T-helper 9 cell (primary cell): ENCODE results near the gene BUD31.

Source experiments
- DNase-seq: peaks from one replicate; pipeline ENCODE4 v3.0.0-alpha.2; 2020

The BUD31 gene

DNA sequence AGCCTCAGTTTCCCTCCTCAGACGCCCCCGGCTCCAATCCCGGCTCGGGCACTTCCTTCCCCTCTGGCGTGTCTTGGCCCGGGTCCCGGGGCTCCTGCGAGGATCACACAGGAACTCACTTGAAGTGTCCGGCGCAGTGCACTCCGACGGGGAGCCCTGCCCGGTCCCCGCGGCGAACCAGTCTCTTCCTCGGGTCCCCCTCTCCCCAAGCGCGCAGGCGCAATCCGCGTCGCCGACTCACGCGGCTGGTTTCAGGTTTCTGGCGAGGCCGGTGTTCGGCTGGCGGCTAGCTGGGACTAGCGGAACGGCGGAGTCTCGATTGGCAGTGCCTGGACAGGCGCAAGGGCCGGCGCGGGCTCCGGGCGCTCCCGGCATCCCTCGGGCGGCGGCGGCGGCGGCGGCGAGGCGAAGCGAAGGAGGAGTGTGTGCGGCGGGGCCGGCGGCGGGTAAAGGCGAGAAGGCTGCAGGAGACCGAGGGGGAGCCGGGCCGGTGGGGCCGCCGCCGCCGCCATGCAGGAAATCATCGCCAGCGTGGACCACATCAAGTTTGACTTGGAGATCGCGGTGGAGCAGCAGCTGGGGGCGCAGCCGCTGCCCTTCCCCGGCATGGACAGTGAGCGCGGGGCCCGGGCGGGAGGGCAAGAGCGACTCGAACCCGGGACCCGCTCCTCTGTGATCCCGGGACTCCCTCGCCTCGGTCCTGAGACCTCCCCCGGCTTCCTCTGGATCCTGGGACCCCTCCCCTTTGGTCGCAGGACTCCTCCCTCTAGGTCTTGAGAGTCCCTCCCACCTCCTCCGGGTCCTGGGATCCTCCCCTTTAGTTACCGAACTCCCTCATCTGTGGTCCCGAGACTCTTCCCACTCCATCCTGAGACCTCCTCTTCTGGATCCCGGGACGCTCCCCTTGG is 30.1 kb downstream of the BUD31 start, which contains the start of the genes CPSF4 and PTCD1:
Gene CPSF4, plus strand, starts transcription at position 371 of the 908 bp plus-strand sequence. Its CDS starts 140 bp downstream, at position 511.
Gene PTCD1, minus strand, starts transcription at position 226 of the 908 bp plus-strand sequence. CDS start 3,556 bp downstream, outside the sequence.
- peak; percentile 74 for DNase-seq

DNA sequence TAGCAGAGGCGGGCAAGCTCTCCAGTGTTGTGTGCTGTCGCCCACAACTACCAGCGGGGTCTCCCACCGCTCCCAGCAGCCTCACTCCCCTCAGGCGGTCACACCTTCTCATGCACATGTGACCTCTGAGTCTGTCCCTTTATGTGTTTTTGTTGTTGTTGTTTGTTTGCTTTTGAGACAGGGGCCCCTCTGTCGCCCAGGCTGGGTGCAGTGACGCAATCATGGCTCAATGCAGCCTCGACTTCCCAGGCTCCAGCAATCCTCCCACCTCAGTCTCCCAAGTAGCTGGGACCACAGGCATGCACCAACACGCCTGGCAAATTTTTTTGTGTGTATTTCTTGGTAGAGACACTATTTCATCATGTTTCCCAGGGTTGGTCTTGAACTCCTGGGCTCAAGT is 31.4 kb downstream of the BUD31 start:
- DNase-seq: no peak

DNA sequence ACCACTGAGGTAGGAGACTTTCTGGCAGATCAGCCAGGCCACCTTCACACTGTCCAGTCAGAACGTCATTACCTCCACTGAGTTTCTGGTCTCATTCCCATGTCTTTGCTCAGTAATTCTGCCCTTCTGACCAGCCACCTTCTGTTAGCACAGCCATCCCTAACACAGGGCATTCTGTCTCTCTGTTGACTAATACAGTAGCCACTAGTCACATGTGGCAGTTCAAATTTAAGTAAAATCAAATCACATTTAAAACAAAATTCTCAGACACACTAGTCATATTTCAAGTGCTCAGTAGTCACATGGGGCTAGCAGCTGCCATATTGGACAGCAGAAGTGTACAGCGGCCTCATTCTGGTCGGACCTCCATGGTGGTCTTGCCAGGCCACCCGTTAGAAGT is 37.3 kb downstream of the BUD31 start:
- DNase-seq: no peak

DNA sequence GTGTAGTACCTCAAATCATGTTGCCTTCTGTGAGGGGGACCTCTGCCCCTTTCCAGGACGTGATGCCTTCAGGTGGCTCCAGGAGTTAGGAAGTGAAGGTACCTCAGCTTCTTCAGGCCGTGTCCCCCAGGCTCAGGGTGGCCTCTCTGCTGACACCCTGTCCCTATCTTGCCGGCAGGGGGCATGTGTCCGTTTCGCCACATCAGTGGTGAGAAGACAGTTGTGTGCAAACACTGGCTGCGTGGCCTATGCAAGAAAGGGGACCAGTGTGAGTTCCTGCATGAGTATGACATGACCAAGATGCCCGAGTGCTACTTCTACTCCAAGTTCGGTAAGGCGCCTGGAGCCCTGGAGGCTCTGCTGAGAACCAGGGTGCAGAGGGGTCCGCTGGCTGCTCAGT is 39.2 kb downstream of the BUD31 start:
- no peak for DNase-seq

DNA sequence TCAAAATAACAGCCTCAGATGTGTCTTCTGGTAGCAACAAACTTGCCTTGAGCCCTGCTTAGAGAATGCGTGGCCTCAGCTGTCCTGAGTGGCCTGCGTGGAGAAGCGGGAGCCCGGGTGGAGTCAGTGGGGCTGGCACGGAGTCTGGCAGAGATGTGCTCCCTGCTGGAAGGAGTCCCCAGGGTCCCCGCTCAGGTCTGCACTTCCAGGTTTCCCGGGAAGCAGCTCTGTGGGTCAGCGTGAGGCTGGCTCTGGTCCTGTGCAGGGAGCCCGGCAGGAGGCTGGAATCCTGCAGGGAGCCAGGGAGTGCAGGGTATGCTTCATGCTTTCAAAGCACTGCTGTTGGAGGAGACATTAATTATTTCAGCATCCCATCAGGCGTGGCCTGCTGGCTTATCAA is 40.1 kb downstream of the BUD31 start:
- DNase-seq: no peak

DNA sequence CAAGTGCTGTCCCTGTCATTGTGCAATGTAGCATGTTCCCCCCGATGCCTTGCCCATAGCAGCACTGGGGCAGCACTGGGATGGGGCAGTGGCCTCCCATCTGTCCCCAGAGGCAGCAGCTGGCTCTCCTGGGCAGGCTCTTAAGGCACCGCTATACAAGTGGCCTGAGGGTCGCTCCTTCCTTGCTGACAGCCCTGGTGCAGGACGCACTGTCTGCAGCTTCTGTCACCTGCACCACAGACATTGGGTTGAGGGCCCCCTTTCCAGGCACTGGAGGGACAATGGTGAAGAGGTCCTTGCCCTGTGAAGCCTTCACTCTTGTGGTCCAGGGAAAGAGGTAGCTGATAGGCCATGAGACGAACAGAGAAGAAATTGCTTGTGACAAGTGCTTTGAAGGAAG is 40.6 kb downstream of the BUD31 start:
- no peak for DNase-seq

DNA sequence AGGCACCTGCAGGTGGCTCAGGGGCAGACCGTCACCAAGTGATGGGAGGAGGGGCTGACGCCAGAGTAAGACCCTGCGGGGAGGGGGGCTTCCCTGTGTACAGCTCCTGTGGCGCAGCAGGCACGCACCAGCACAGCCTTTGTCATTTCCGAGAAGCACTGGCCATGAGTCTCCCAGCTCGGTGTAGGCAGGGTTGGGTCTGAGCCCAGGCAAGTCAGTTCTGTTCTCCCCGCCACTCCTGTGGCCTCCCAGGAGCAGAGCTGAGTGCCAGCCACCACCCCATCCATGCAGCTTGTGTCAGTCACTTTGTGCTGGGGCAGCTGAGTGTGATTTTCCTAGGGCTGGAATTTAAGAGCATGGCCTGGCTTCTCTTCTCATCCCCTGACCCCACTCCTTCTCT is 43.2 kb downstream of the BUD31 start:
- no peak for DNase-seq

DNA sequence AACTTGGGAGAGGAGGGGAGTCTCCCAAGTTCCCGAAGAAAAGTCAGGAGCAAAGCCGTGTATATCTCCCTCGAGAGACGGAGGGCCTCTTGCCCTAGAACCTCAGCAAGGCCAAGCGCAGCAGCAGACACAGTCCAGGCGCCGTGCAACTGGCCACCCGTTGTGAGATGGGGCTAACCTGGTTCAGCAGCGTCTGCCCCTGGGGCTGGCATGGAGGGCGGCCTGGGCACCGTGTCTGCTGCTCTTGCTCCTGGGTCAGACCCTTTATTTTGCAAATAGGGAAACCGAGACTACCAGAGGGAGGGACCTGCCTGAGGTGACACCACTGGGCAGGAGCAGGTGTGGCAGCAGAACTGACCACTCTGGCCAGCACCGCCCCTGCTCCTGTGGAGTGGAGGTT is 43.8 kb downstream of the BUD31 start:
- no peak for DNase-seq

DNA sequence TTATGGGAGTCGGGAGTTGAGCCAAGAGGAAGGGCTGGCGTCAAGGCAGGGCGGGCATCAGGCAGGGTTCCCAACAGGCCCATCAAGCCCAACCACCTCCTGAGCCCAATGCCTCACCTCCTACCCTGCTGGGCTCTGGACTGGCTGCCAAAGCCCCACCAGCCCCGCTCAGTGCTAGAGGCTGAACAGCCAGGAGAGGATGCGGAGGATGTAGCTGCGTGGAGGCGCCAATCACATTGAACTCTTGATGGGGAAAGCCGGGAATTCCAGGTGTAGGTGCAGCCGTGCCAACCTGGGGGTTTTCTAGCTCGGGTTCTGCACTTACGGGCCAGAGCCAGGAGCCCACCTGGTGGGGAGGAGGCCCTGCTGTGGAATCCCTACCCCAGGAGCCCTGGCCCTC is 44.3 kb downstream of the BUD31 start:
- DNase-seq: no peak

DNA sequence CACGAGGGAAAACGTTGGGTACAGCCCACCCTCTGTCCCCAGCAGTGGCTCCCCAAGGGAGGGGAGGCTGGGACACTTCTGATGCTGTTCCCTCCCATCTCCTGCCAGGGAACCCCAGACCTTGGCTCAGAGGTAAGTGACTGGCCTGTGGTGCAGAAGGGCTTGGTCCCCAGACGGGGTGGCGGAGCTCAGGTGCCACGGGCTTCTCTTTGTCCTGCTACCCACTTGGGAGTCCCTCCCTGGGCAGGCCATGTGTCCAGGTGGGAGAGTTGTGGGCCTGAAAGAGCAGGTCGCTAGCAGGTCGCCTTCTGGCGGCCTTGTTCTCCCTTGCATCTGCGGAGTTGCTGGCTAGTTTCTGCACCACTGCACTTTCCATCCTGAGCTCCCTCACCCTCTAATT is 47.1 kb downstream of the BUD31 start:
- DNase-seq: no peak

DNA sequence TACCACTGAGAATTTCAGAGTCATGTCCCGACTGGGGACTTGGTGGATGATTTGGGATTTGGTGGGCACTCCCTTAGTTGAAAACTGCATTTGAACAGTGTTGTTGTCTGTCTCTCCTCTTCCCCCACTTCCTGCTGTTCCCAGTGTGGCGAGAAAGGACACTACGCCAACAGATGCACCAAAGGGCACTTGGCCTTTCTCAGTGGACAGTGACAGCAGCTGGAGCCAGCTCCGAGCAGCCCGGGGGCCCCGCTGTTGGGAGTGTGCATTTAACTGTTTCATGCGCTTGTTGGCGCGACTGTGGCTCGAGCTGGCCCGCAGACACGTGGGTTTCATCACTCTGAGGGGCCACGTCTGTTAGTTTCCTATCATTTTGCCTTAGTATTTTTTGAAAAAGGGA is 47.5 kb downstream of the BUD31 start:
- DNase-seq: no peak

DNA sequence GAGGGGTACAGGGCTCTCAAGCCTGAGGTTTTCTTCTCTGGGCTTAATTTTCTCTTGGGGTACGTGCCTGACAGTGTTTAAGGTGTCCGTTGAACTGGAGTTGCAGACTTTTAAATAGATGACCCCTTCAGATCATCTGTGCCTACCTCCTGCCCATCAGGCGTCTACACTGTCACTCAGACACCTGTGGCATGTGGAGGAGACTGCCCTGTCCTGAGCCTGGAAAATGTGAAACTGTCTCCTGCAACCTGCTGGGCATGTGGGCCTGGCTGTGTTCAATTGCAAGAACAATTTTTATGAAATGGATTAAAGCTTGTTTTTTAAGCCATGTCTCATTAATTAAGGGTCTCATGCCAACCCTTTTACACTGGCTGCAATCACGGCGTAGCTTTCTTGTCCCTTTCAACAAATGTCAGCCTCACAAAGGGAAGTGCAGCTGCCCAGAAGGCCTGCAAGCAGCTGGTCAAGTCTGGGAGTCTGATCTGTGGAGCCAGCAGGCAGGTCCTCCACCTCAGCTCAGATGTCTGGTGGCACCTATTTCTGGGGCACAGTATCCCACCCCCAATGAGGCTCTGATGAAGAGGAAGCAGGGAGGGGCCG is 48.4 kb downstream of the BUD31 start:
- DNase-seq: no peak

DNA sequence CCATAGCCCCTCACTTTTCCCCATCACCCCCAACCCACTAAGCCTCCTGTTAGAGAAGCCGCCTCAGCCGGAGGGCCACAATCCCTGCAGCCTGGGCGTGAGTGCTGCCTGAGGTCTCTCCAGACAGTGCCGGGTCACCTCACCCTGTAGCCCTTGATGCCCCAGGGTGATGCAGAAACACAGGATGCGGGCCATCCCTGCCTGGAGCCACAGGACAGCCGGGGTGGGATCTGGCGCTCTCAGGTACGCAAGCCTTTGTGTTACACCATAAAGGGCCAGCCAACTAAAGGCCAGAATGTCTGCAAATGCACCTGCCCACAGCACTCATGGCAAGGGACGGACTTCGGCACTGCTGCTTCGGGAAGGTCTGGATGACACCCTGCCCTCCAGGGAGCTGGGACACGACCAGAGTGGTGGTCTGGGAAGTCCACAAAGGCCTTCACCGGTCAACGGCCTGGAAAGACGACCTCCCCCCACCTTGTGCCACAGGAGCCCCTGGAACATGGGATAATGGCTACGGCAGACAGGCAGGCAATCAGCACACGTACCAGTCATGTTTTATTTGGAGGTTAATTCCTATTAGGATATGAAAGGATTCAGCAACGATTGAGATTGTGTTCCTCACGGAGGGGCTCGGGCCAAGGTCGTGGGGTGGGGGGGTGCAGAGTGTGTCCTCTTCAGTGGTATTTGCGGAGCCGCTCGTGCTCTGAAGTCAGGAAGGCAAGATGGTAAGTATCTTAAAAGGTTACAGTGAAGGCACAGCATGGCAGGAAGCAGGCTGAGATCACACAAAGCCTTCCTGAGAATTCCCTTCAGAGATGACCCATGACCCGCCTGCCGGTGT is 49.1 kb downstream of the BUD31 start:
- DNase-seq: no peak

DNA sequence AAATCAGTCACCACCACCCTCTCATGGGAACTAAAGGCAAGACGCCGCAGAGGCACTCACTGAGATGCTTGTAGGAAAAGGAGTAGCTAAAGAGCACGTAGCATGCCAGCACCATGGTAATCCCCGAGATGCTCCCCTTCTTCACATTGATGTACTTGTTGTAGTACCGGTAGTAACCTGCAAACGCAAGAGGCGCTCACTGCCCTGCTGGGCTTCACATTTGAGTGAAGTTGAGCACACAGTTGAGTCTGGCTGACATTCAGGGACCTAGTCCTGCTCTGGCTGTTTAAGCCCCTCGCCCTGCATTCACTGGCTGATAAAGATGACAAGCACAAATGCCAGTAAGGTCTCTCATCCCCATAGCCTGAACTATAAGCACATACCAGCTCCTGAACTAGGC is 50.3 kb downstream of the BUD31 start:
- DNase-seq: no peak

DNA sequence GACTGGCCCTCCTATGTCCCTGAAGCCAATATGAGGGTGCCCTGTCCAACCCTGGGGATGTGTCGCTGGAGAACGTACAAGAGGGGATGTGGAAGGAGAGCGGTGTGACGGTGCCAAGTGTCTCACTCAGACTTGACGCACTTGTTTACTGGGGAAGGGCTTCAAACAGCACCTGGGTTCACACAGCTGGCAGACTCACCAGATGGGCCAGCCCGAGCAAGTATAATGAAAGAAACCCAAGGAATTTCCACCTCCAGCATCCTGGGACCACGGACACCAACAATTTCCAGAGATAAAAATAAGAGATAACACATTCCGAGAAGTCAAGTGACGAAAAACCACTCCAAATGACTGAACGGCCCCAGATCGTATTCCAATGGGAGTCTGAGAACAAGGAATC is 51.9 kb downstream of the BUD31 start:
- no peak for DNase-seq

DNA sequence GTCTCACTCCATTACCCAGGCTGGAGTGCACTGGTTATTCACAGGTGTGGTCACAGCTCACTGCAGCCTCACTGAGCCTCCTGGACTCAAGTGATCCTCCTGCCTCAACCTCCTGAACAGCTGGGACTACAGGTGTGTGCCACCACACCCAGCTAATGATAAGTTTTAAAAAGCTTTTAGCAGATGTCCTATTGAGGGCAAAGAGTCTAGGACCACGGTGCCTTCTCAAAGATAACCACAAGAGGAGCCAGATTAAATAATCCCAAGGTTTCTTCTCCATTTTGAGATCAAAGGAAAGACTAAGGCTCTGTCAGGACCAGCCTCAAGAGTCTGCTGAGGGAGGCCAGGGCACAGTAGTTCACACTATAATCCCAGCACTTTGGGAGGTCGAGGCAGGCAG is 52.5 kb downstream of the BUD31 start:
- no peak for DNase-seq

DNA sequence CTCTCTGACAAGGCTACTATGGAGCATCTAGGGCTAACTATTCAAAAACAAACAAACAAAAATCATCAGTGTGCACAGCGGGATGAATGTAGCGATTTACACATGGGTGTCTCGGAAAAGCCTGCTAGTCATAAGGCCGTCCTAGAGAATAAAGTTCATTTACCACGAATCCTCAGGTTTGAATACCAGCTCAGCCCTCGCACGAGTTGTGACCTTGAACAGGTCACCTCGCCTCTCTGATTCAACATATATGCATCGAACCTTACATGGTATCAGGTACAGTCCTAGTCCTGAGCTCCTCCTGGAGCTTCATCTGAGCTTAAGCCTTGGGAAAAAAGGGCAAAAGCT is 56.6 kb downstream of the BUD31 start:
- no peak for DNase-seq

DNA sequence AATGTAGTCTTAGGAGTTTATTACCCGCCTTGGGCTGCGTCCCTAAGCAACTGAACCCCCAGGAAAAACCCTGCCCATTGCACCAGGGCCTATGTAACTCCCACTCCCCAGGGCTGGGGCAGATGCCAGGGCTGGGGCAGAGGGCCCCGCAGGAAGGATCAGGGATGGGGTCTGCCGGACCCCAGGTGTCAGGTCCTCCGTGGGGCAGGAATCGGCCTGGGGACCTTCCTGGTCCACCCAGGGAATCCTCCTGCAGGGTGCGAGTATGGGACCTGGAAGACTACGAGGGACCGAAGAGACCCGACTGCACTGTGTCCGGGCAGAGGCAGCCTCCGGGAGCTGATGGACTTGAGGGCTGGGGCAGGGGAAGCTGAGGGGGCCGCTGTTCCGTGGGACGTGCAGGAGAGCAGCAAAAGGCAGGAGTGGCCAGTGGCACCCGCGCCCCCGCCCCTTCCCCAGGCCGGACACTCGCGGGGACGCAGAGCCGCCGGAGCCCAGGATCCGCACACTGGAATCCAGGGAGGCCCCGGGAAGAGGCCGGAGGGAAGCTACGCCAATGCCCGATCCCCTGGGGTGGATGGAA is 59.7 kb downstream of the BUD31 start:
- DNase-seq: no peak
